K562 (cell line): Measurements from ENCODE around the gene KIF6. TPM values are rescaled to one million over a fixed set of nuclear protein-coding genes. Genes with fewer than 3 reads are reported as not detected.

Source experiments
- ATAC-seq: fragments of 200-7000 bp; cut with Tn5 transposase; 3 replicates; pipeline ENCODE4 v1.9.1; 2020; ENCODE audit warnings: moderate library complexity
- BruUV-seq: library from RNA; stranded (reverse); fragments of 400-500 nt; replicated peaks from 2 replicates; lab custom pipeline; 2021; lab: Mats Ljungman, UMichigan
- CTCF ChIA-PET: fragments of 300-600 bp; formaldehyde crosslinking; extraction: SDS; loops from one replicate; lab custom pipeline; 2021; ENCODE audit warnings: low intra/inter-chr PET ratio; lab: Yijun Ruan, JAX
- POLR2A ChIA-PET: fragments of 300-600, 350-650 bp; sonication (Branson Sonifier 250); formaldehyde crosslinking; extraction: SDS; loops from one replicate; lab custom pipeline; 2021; ENCODE audit warnings: antibody characterized with exemption, inconsistent platforms; lab: Yijun Ruan, JAX
- DNase-seq, 4 experiments: peaks; one replicate each; pipeline versions ENCODE4 v3.0.0 to v3.0.0-alpha.2; 2011 to 2018; ENCODE audit warnings: low spot score in 3 of 4, mixed read lengths in 3 of 4; ENCODE audit errors: extremely low read depth in 1 of 4
- FAIRE-seq: peaks from 2 replicates; lab custom pipeline; 2011; peaks lifted over from hg19 to GRCh38; lab: Jason Lieb, UNC
- H2AFZ ChIP-seq: 2 replicates; pipeline ENCODE4 v1.6.0; 2011; ENCODE audit warnings: low read depth, low read length, control low read depth, inconsistent platforms
- H3K27ac ChIP-seq: fragments of 200-600 bp; 3 replicates; pipeline ENCODE4 v1.8.0; 2011; ENCODE audit warnings: low read depth, mild to moderate bottlenecking, control low read depth, inconsistent platforms, low read length, moderate library complexity, mixed read lengths; ENCODE audit errors: extremely low read depth
- H3K27me3 ChIP-seq, 2 experiments: fragments of 300-600 bp in 1 of 2; 2 replicates in 1 of 2; 3 replicates in 1 of 2; pipeline versions ENCODE4 v1.6.0 to v1.8.0; 2011; ENCODE audit warnings: inconsistent platforms in 2 of 2, low read length in 2 of 2, mild to moderate bottlenecking in 1 of 2, mixed read lengths in 1 of 2, moderate library complexity in 1 of 2; ENCODE audit not compliant: control insufficient read depth in 2 of 2, insufficient read depth in 2 of 2
- H3K36me3 ChIP-seq: fragments of 300-600 bp; 3 replicates; pipeline ENCODE4 v1.8.0; 2011; ENCODE audit warnings: mild to moderate bottlenecking, low read length, inconsistent platforms; ENCODE audit not compliant: control insufficient read depth, insufficient read depth
- H3K4me1 ChIP-seq, 2 experiments: fragments of 200-600 bp in 1 of 2; replicated peaks in 1 of 2; 2 replicates in 1 of 2; 3 replicates in 1 of 2; pipeline versions ENCODE4 v1.5.1 to v1.8.0; 2011; ENCODE audit warnings: inconsistent platforms in 2 of 2, low read length in 2 of 2, mild to moderate bottlenecking in 1 of 2, mixed read lengths in 1 of 2, moderate library complexity in 1 of 2; ENCODE audit not compliant: control insufficient read depth in 2 of 2, insufficient read depth in 2 of 2
- H3K4me2 ChIP-seq: 2 replicates; pipeline ENCODE4 v1.6.1; 2011; ENCODE audit warnings: low read length, control low read depth, inconsistent platforms, mixed read lengths; ENCODE audit not compliant: insufficient read depth
- H3K4me3 ChIP-seq: fragments of 200-600 bp; sonication (generic), shearing (Covaris generic); 2 replicates; pipeline ENCODE4 v1.5.1; 2016; ENCODE audit warnings: control low read depth, inconsistent platforms
- H3K79me2 ChIP-seq: fragments of 200-600 bp; 3 replicates; pipeline ENCODE4 v1.8.0; 2011; ENCODE audit warnings: low read length, inconsistent platforms; ENCODE audit not compliant: control insufficient read depth, insufficient read depth
- H3K9ac ChIP-seq, 2 experiments: 2 replicates each; pipeline versions ENCODE4 v1.6.0 to v1.6.1; 2011; ENCODE audit warnings: low read depth in 2 of 2, low read length in 2 of 2, control low read depth in 1 of 2, inconsistent platforms in 1 of 2, mild to moderate bottlenecking in 1 of 2, mixed read lengths in 1 of 2; ENCODE audit not compliant: insufficient read depth in 1 of 2
- H3K9me1 ChIP-seq: one replicate; pipeline ENCODE4 v1.6.0; 2011; ENCODE audit warnings: inconsistent platforms, mild to moderate bottlenecking, low read length, moderate library complexity; ENCODE audit not compliant: control insufficient read depth, insufficient read depth
- H3K9me3 ChIP-seq: replicated peaks from 2 replicates; pipeline ENCODE4 v1.5.1; 2011; ENCODE audit warnings: low read depth, low read length, inconsistent platforms; ENCODE audit not compliant: control insufficient read depth, insufficient read depth
- H4K20me1 ChIP-seq: replicated peaks from 2 replicates; pipeline ENCODE4 v1.6.1; 2011; ENCODE audit warnings: low read length, inconsistent platforms, mixed read lengths; ENCODE audit not compliant: control insufficient read depth, insufficient read depth
- CHCHD3 ChIP-seq: fragments of 250-450 bp; sonication (Bioruptor Pico); IDR thresholded peaks from 2 replicates; pipeline ENCODE4 v2.1.2; 2022; ENCODE audit warnings: mild to moderate bottlenecking
- FOXP4 ChIP-seq: sonication (generic); formaldehyde crosslinking; IDR thresholded peaks from 2 replicates; pipeline ENCODE4 v1.8.0; 2022; ENCODE audit warnings: mild to moderate bottlenecking, missing genetic modification reagents, borderline replicate concordance
- MECOM ChIP-seq: fragments of 250-450 bp; sonication (Bioruptor Pico); IDR thresholded peaks from 2 replicates; pipeline ENCODE4 v1.8.0; 2022; ENCODE audit warnings: inconsistent platforms
- NCOA1 ChIP-seq: fragments of 450-650 bp; IDR thresholded peaks from 2 replicates; pipeline ENCODE4 v1.6.1; 2016; ENCODE audit warnings: low read depth
- NCOA2 ChIP-seq, 2 experiments: fragments of 450-650 bp; IDR thresholded peaks; 2 replicates each; pipeline ENCODE4 v1.6.1; 2018; ENCODE audit warnings: mild to moderate bottlenecking in 2 of 2, moderate library complexity in 1 of 2; ENCODE audit not compliant: partially characterized antibody in 2 of 2
- NFRKB ChIP-seq: fragments of 450-650 bp; IDR thresholded peaks from 2 replicates; pipeline ENCODE4 v1.6.1; 2016; ENCODE audit warnings: low read depth
- PCBP1 ChIP-seq: fragments of 200-400 bp; formaldehyde crosslinking; IDR thresholded peaks from 2 replicates; pipeline ENCODE4 v1.6.1; 2018; ENCODE audit warnings: mild to moderate bottlenecking, low read depth, low read length; ENCODE audit not compliant: poor library complexity, severe bottlenecking
- TAF9B ChIP-seq: fragments of 450-650 bp; IDR thresholded peaks from 2 replicates; pipeline ENCODE4 v1.6.1; 2018; ENCODE audit warnings: mild to moderate bottlenecking; ENCODE audit not compliant: partially characterized antibody
- ZNF165 ChIP-seq: fragments of 250-450 bp; sonication (Bioruptor Pico); IDR thresholded peaks from 2 replicates; pipeline ENCODE4 v1.4.0; 2020; ENCODE audit warnings: borderline replicate concordance
- ZNF23 ChIP-seq: fragments of 250-450 bp; sonication (Bioruptor Pico); IDR thresholded peaks from 2 replicates; pipeline ENCODE4 v1.4.0; 2020; ENCODE audit warnings: mild to moderate bottlenecking
- ZNF3 ChIP-seq: fragments of 250-450 bp; sonication (Bioruptor Pico); IDR thresholded peaks from 2 replicates; pipeline ENCODE4 v1.5.0; 2021; ENCODE audit warnings: mild to moderate bottlenecking, moderate library complexity
- WGBS: fragments of 100-300 bp; shearing (Covaris generic); methylation state at CpG from one replicate; pipeline ENCODE4 v1.1.6; 2016; ENCODE audit warnings: low coverage, mixed read lengths; ENCODE audit not compliant: insufficient coverage; ENCODE audit errors: missing lambda C conversion rate; 5-methylcytosine and 5-hydroxymethylcytosine counted together
- in situ Hi-C: fragments of 300-500 bp; cut with MboI; formaldehyde crosslinking; loops from 4 replicates; pipeline ENCODE4 v1.15.0; 2018; ENCODE audit warnings: inconsistent platforms, mixed read lengths
- intact Hi-C: fragments of 100-400 bp; cut with micrococcal nuclease; formaldehyde crosslinking; loops from 2 replicates; pipeline ENCODE4 v1.14.2; 2022
- polyA plus RNA-seq, 8 experiments: library from polyadenylated mRNA; depleted of rRNA in 4 of 8; stranded (reverse) in 5 of 8; unstranded in 3 of 8; fragments of >200 nt; fragmentation: Nextera tagmentation in 2 of 8; fragmentation: Illumina TruSeq in 1 of 8; extraction: Ambion mirVana in 2 of 8; extraction: Trizol in 1 of 8; gene quantifications; 2 replicates each; pipeline versions ENCODE4 v1.2.1 to v1.2.3, GENCODE V29; 2011 to 2014; ENCODE audit warnings: inconsistent platforms in 1 of 8, missing spikeins in 1 of 8
- total RNA-seq, 7 experiments: library from RNA; depleted of rRNA in 6 of 7; stranded (reverse); fragments of >200 nt in 6 of 7; fragmentation: Illumina TruSeq in 2 of 7; extraction: Trizol in 2 of 7; gene quantifications; 2 replicates each; pipeline versions ENCODE4 v1.2.1 to v1.2.3, GENCODE V29; 2011 to 2021; ENCODE audit warnings: low replicate concordance in 1 of 7
- TF ChIP-seq, protein P1 (sequence below): conservative IDR thresholded peaks from 2 replicates; pipeline ENCODE4 v1.6.1; 2011; ENCODE audit warnings: low read depth, mild to moderate bottlenecking, low read length; ENCODE audit not compliant: control insufficient read depth
- TF ChIP-seq, protein P2 (sequence below): fragments of 450-650 bp; formaldehyde crosslinking; IDR thresholded peaks from 2 replicates; pipeline ENCODE4 v1.4.0; 2022; ENCODE audit warnings: missing genetic modification characterization

The KIF6 gene
- total and polyA plus RNA-seq, 9 of the 15 experiments (the other 6 are each of a cell fraction or from before 2014, with no cell fraction given): not detected

GRCh38 chr6:39574991-39575390 lies 150.2 kb downstream of the KIF6 start:
- intact Hi-C loops: no loop called here
- no peaks in the 10 kb centered on the region for H3K79me2 ChIP-seq
- H4K20me1 ChIP-seq: no peaks in the 10 kb centered on the region
- in situ Hi-C loops: no loop called here
- H3K9me3 ChIP-seq: no peaks in the 10 kb centered on the region
- no peaks in the 10 kb centered on the region for H3K4me1 ChIP-seq
- POLR2A ChIA-PET: no interaction called here
- no TSS peak for BruUV-seq
- H3K27ac ChIP-seq: no peak overlapping the region
- TF ChIP-seq, protein P1, sequence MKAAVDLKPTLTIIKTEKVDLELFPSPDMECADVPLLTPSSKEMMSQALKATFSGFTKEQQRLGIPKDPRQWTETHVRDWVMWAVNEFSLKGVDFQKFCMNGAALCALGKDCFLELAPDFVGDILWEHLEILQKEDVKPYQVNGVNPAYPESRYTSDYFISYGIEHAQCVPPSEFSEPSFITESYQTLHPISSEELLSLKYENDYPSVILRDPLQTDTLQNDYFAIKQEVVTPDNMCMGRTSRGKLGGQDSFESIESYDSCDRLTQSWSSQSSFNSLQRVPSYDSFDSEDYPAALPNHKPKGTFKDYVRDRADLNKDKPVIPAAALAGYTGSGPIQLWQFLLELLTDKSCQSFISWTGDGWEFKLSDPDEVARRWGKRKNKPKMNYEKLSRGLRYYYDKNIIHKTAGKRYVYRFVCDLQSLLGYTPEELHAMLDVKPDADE: no peak
- TF ChIP-seq ZNF3 (CRISPR knock-in tag) (no peak), NCOA1 (no peak)
- TF ChIP-seq, all 486 proteins: peak for 0
- H3K4me2 ChIP-seq: no peak overlapping the region
- H3K4me3 ChIP-seq: no peak overlapping the region
- no peak for ATAC-seq
- no peak overlapping the region for H3K9ac ChIP-seq
- no peak for DNase-seq
- no peak overlapping the region for H2AFZ ChIP-seq
- WGBS: 0% methylated on average over 1 of the region's 7 CpGs
- H3K9me1 ChIP-seq: no peaks in the 10 kb centered on the region
- H3K36me3 ChIP-seq: no peaks in the 10 kb centered on the region
- H3K27me3 ChIP-seq: no peaks in the 10 kb centered on the region
- CTCF ChIA-PET: no interaction called here
- no peak for FAIRE-seq

DNA sequence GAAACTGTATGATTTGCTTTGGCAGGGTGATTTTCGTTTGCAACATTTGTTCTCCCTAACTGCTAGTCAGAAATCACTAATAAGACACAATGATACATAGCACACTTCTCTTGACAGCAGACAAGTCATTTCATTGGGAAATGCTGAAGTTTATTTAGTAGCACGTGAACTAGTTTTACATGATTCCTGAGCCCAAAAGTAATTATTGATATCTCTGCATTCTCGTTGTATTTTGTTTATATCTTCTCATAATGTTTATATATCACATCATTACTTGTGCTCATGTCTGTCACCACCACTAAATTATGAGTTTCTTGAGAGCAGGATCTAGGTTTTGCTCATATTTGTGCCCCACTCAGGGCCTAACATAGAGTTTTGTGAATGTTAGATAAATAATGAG lies 151.7 kb downstream of the KIF6 start:
- DNase-seq (no peak), FAIRE-seq (no peak), ATAC-seq (no peak)
- Histone ChIP-seq H3K27ac (no peak overlapping the region), H3K36me3 (no peaks in the 10 kb centered on the region), H3K9me3 (no peaks in the 10 kb centered on the region), H2AFZ (no peak overlapping the region), H3K4me1 (no peaks in the 10 kb centered on the region), H3K9me1 (no peaks in the 10 kb centered on the region), H4K20me1 (no peaks in the 10 kb centered on the region), H3K27me3 (no peaks in the 10 kb centered on the region), H3K79me2 (no peaks in the 10 kb centered on the region), H3K4me3 (no peak overlapping the region), H3K4me2 (no peak overlapping the region), H3K9ac (no peak overlapping the region)
- 0% methylated on average over 3 of the region's 3 CpGs for WGBS
- in situ Hi-C loops: no loop called here
- POLR2A ChIA-PET: no interaction called here
- CTCF ChIA-PET: no interaction called here
- intact Hi-C loops: no loop called here
- TF ChIP-seq ZNF23 (no peak), PCBP1 (no peak), NCOA2 (IDR thresholded peaks at IDR 0.05; ENCODE audit: partially characterized antibody in 2 of 2) (no peak), MECOM (CRISPR knock-in tag) (no peak), FOXP4 (CRISPR knock-in tag) (no peak), ZNF165 (CRISPR knock-in tag) (no peak), TAF9B (no peak), CHCHD3 (CRISPR knock-in tag) (no peak), NFRKB (no peak)
- TF ChIP-seq, protein P2, sequence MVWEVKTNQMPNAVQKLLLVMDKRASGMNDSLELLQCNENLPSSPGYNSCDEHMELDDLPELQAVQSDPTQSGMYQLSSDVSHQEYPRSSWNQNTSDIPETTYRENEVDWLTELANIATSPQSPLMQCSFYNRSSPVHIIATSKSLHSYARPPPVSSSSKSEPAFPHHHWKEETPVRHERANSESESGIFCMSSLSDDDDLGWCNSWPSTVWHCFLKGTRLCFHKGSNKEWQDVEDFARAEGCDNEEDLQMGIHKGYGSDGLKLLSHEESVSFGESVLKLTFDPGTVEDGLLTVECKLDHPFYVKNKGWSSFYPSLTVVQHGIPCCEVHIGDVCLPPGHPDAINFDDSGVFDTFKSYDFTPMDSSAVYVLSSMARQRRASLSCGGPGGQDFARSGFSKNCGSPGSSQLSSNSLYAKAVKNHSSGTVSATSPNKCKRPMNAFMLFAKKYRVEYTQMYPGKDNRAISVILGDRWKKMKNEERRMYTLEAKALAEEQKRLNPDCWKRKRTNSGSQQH: no peak
- BruUV-seq: no TSS peak
